Activated T-helper 2 cell treated with anti-CD3 and anti-CD28 coated beads, Interferon-gamma antibody, Interleukin-2, Interleukin-4, amounts not matched to agents 10 μg/mL and 5 μg/mL and 100 μg/mL, durations not matched to agents 14 hours and 24 hours and 36 hours (primary cell): Measurements from ENCODE around the gene IRF4. TPM values are rescaled to one million over a fixed set of nuclear protein-coding genes. Genes with fewer than 3 reads are reported as not detected.

ENCODE experiments used
- DNase-seq: peaks from one replicate; pipeline ENCODE4 v3.0.0; 2021; ENCODE audit warnings: low spot score
- H3K27ac Mint-ChIP-seq: one replicate; pipeline ENCODE4 v1.8.0; 2021; ENCODE audit warnings: mixed read lengths
- H3K27me3 Mint-ChIP-seq: one replicate; pipeline ENCODE4 v1.8.0; 2021; ENCODE audit warnings: low read depth, mixed read lengths
- H3K36me3 Mint-ChIP-seq: one replicate; pipeline ENCODE4 v1.8.0; 2021; ENCODE audit warnings: low read depth, mixed read lengths
- H3K4me1 Mint-ChIP-seq: one replicate; pipeline ENCODE4 v1.8.0; 2021; ENCODE audit warnings: low read depth, mixed read lengths
- H3K4me3 Mint-ChIP-seq: one replicate; pipeline ENCODE4 v1.8.0; 2021; ENCODE audit warnings: low read depth, mild to moderate bottlenecking, moderate library complexity, mixed read lengths
- H3K9me3 Mint-ChIP-seq: one replicate; pipeline ENCODE4 v1.8.0; 2021; ENCODE audit warnings: mixed read lengths
- intact Hi-C: fragments of 100-400 bp; cut with micrococcal nuclease; formaldehyde crosslinking; loops from one replicate; pipeline ENCODE4 v1.15.1; 2023
- total RNA-seq: library from RNA; stranded (reverse); gene quantifications from 2 replicates; pipeline ENCODE4 v1.2.3, GENCODE V29; 2022

IRF4 gene
- total RNA-seq, 1 donor from 2014 or later, result 1,062 TPM

- Mint-ChIP-seq H3K9me3 (no peaks in the 10 kb centered on the region), H3K27me3 (no peaks in the 10 kb centered on the region), H3K36me3 (no peaks in the 10 kb centered on the region), H3K27ac (peak overlapping the region; percentile 14), H3K4me1 (peaks cover 47% of the 10 kb centered on the region), H3K4me3 (no peak overlapping the region)
- DNase-seq, result no peak
- intact Hi-C loops, result loop anchor here (2.0 kb wide), 1 partner anchor 39 kb away; no protein-coding TSS in a partner anchor
Measured at GRCh38 chr6:435441-436307, 44.1 kb downstream of the IRF4 start.

GRCh38 chr6:436308-437036 lies 44.9 kb downstream of the IRF4 start:
- no peaks in the 10 kb centered on the region for H3K27me3 Mint-ChIP-seq
- H3K9me3 Mint-ChIP-seq, result no peaks in the 10 kb centered on the region
- H3K4me1 Mint-ChIP-seq, result peaks cover 41% of the 10 kb centered on the region
- H3K4me3 Mint-ChIP-seq, result no peak overlapping the region
- no peak for DNase-seq
- no peaks in the 10 kb centered on the region for H3K36me3 Mint-ChIP-seq
- H3K27ac Mint-ChIP-seq, result peak overlapping the region; percentile 14
- intact Hi-C loops, result no loop called here

GRCh38 chr6:437037-437392 lies 45.5 kb downstream of the IRF4 start:
- DNase-seq, result no peak
- H3K36me3 Mint-ChIP-seq, result no peaks in the 10 kb centered on the region
- H3K4me1 Mint-ChIP-seq, result peaks cover 35% of the 10 kb centered on the region
- no peak overlapping the region for H3K4me3 Mint-ChIP-seq
- no peaks in the 10 kb centered on the region for H3K9me3 Mint-ChIP-seq
- intact Hi-C loops, result no loop called here
- H3K27ac Mint-ChIP-seq, result no peak overlapping the region
- no peaks in the 10 kb centered on the region for H3K27me3 Mint-ChIP-seq

GRCh38 chr6:438634-439170 lies 47.1 kb downstream of the IRF4 start:
- H3K27ac Mint-ChIP-seq, result no peak overlapping the region

GRCh38 chr6:439641-440167 lies 48.2 kb downstream of the IRF4 start:
- peaks cover 26% of the 10 kb centered on the region for H3K4me1 Mint-ChIP-seq
- no peaks in the 10 kb centered on the region for H3K27me3 Mint-ChIP-seq
- no peak for DNase-seq
- H3K36me3 Mint-ChIP-seq, result no peaks in the 10 kb centered on the region
- no peaks in the 10 kb centered on the region for H3K9me3 Mint-ChIP-seq
- H3K27ac Mint-ChIP-seq, result no peak overlapping the region
- H3K4me3 Mint-ChIP-seq, result no peak overlapping the region
- intact Hi-C loops, result no loop called here

More at GRCh38 chr6:438634-439170, 47.1 kb downstream of the IRF4 start:
- Mint-ChIP-seq H3K4me3 (no peak overlapping the region), H3K36me3 (no peaks in the 10 kb centered on the region), H3K9me3 (no peaks in the 10 kb centered on the region), H3K4me1 (peaks cover 28% of the 10 kb centered on the region), H3K27me3 (no peaks in the 10 kb centered on the region)
- intact Hi-C loops, result no loop called here
- DNase-seq, result no peak

GRCh38 chr6:441126-441920 lies 49.8 kb downstream of the IRF4 start:
- Mint-ChIP-seq H3K36me3 (no peaks in the 10 kb centered on the region), H3K4me3 (no peak overlapping the region), H3K9me3 (no peaks in the 10 kb centered on the region), H3K27me3 (no peaks in the 10 kb centered on the region), H3K27ac (no peak overlapping the region), H3K4me1 (peaks cover 32% of the 10 kb centered on the region)
- intact Hi-C loops, result no loop called here
- DNase-seq, result no peak

GRCh38 chr6:443621-444159 lies 52.1 kb downstream of the IRF4 start:
- H3K4me1 Mint-ChIP-seq, result peaks cover 48% of the 10 kb centered on the region
- no peaks in the 10 kb centered on the region for H3K9me3 Mint-ChIP-seq
- intact Hi-C loops, result no loop called here
- H3K27me3 Mint-ChIP-seq, result no peaks in the 10 kb centered on the region
- no peak overlapping the region for H3K4me3 Mint-ChIP-seq
- no peaks in the 10 kb centered on the region for H3K36me3 Mint-ChIP-seq
- no peak overlapping the region for H3K27ac Mint-ChIP-seq
- DNase-seq, result no peak

GRCh38 chr6:444653-445275 lies 53.2 kb downstream of the IRF4 start:
- Mint-ChIP-seq H3K36me3 (no peaks in the 10 kb centered on the region), H3K27ac (peak overlapping the region; percentile 91), H3K4me1 (peaks cover 53% of the 10 kb centered on the region), H3K9me3 (no peaks in the 10 kb centered on the region), H3K4me3 (no peak overlapping the region), H3K27me3 (no peaks in the 10 kb centered on the region)
- DNase-seq, result peak; percentile 42
- intact Hi-C loops, result loop anchor here (5.0 kb wide), 1 partner anchor 42 kb away; no protein-coding TSS in a partner anchor

- H3K4me1 Mint-ChIP-seq, result peaks cover 53% of the 10 kb centered on the region
- intact Hi-C loops, result loop anchor here (1.0 to 5.0 kb wide), 7 partner anchors 13 to 103 kb away; partner anchors contain the start of gene IRF4
- H3K36me3 Mint-ChIP-seq, result no peaks in the 10 kb centered on the region
- H3K4me3 Mint-ChIP-seq, result peak overlapping the region; percentile 45
- H3K9me3 Mint-ChIP-seq, result no peaks in the 10 kb centered on the region
- no peaks in the 10 kb centered on the region for H3K27me3 Mint-ChIP-seq
- DNase-seq, result no peak
- H3K27ac Mint-ChIP-seq, result peak overlapping the region; percentile 91
Measured at GRCh38 chr6:445571-446417, 54.2 kb downstream of the IRF4 start.

- peak overlapping the region; percentile 40 for H3K4me3 Mint-ChIP-seq
Measured at GRCh38 chr6:446418-447366, 55.1 kb downstream of the IRF4 start.

More at GRCh38 chr6:446418-447366, 55.1 kb downstream of the IRF4 start:
- H3K9me3 Mint-ChIP-seq, result no peaks in the 10 kb centered on the region
- H3K27ac Mint-ChIP-seq, result peak overlapping the region; percentile 91
- peak; percentile 88 for DNase-seq
- intact Hi-C loops, result loop anchor here (1.0 to 5.0 kb wide), 8 partner anchors 14 to 154 kb away; partner anchors contain the start of genes DUSP22 and IRF4
- H3K4me1 Mint-ChIP-seq, result peaks cover 54% of the 10 kb centered on the region
- no peaks in the 10 kb centered on the region for H3K36me3 Mint-ChIP-seq
- no peaks in the 10 kb centered on the region for H3K27me3 Mint-ChIP-seq
